Measurements from ENCODE around the gene POLQ.
"Not testable (repeated sequence)": the region's sequence is repeated elsewhere in the genome, so short reads cannot be mapped to it uniquely, and the experiment has no call there.

The POLQ gene

GRCh38 chr3:121414924-121415323 lies 130.9 kb downstream of the POLQ start:
- DNase-seq = no peak

- DNase-seq = no peak
Observed at GRCh38 chr3:121411523-121411922, 134.3 kb downstream of the POLQ start.

GRCh38 chr3:121405631-121406030 lies 140.2 kb downstream of the POLQ start:
- DNase-seq = no peak

- DNase-seq = no peak
Observed at GRCh38 chr3:121399820-121400219, 146.0 kb downstream of the POLQ start.

GRCh38 chr3:121398051-121398450 lies 147.7 kb downstream of the POLQ start:
- not testable (repeated sequence) for DNase-seq

GRCh38 chr3:121395967-121396366 lies 149.8 kb downstream of the POLQ start:
- DNase-seq = not testable (repeated sequence)

- DNase-seq = not testable (repeated sequence)
Observed at GRCh38 chr3:121388308-121388707, 157.5 kb downstream of the POLQ start.
